ENCODE results near the gene TROAP.
"Not testable (repeated sequence)": the region's sequence is repeated elsewhere in the genome, so short reads cannot be mapped to it uniquely, and the experiment has no call there.

Gene TROAP, protein sequence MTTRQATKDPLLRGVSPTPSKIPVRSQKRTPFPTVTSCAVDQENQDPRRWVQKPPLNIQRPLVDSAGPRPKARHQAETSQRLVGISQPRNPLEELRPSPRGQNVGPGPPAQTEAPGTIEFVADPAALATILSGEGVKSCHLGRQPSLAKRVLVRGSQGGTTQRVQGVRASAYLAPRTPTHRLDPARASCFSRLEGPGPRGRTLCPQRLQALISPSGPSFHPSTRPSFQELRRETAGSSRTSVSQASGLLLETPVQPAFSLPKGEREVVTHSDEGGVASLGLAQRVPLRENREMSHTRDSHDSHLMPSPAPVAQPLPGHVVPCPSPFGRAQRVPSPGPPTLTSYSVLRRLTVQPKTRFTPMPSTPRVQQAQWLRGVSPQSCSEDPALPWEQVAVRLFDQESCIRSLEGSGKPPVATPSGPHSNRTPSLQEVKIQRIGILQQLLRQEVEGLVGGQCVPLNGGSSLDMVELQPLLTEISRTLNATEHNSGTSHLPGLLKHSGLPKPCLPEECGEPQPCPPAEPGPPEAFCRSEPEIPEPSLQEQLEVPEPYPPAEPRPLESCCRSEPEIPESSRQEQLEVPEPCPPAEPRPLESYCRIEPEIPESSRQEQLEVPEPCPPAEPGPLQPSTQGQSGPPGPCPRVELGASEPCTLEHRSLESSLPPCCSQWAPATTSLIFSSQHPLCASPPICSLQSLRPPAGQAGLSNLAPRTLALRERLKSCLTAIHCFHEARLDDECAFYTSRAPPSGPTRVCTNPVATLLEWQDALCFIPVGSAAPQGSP

DNA sequence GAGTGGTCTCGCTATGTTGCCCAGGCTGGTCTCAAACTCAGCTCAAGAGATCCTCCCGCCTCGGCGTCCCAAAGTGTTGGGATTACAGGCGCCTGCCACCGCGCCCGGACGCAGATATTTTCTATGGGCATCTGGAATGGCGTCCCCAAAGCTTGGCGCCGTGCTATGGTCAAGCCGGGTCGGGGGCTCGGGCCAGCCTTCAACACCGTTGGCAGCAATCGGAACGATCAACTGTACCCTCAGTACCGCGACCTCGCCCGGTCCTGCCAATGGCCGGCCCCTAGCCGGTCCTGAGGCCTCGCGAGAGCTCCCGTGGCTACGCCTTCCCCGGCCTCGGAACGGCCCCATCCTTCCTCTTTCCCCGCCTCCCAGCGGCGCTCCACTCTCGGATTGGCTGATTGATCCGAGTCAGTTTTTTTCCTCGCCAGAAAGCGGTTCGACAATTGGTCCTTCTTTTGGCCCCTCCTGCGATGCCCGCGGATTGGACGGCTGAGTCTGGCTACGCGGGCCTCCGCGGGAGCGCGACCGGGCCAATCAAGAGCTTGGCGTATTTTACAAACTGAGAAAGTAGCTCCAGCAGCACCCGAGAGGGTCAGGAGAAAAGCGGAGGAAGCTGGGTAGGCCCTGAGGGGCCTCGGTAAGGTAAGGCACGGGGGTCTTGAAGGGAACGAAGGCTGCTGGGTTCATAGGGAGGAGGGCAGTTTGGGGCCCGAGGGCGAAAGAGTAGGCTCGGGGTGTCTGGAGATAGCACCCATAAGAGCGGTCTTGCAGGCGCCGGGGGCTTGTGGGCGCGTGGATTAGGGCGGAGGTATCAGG, at the start of gene TROAP:
Gene TROAP (plus strand): TSS at position 548 of the 816 bp plus-strand sequence. CDS start 354 bp downstream, outside the sequence.
- peak within 1 kb of the TSS; percentile 97 for H3K4me3 ChIP-seq (ENCODE audit: low read depth, low read length)

DNA sequence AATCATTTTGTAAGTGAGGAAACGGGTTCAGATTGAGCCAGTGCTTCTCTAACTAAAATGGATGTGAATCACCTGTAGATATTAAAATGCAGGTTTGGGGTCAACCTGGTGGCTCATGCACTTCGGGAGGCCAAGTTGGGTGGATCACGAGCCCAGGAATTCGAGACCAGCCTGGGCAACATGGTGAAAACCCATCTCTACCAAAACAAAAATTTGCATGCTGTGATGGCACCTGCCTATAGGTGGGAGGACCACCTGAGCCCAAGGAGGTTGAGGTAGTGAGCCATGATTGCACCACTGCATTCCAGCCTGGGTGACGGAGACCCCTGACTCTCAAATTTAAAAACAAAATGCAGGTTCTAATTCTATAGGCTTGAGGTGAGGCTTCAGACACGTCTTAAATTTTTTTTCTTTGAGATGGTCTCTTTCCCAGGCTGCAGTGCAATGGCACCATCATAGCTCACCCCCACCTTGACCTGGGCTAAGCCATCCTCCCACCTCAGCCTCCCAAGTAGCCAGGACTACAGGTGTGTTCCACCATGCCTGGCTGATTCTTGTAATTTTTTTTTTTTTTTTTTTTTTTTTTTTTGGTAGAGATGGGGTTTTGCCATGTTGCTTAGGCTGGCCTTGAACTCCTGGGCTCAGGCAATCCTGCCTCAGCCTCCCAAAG, 49.2 kb upstream of the TROAP start:
- H3K4me3 ChIP-seq (ENCODE audit: low read depth, low read length): no peak overlapping the region

DNA sequence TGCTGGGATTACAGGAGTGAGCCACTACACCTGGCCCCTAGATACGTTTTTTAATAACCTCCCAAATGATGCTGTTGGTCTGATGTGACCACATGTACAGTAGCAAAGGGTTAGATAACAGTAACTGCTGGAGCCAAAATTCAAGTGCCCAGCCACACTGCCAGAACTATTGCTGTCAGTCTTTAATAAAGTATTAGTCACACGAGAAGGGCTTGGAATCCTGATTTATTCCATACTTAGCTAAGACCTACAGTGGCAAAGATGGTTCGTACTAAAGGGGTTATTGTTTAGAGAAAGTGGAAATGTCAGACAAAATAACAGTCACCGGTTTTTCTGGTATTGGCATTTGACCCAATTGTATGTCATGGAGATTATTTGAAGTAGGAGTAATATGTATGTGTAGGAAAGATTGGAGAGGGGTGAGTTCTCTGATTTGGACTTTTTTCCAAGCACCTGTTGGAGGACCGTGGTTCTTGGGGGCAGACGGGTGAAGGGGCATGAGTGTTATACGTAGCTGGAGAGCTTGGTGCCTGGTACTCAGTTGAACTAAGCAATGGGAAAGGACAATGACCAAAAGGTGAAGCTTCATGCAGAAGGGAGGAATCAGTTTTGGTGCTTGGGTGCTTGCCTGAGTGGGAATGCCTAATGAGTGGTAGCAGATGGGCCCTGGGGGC, 48.5 kb upstream of the TROAP start:
- H3K4me3 ChIP-seq (ENCODE audit: low read depth, low read length): no peak overlapping the region

DNA sequence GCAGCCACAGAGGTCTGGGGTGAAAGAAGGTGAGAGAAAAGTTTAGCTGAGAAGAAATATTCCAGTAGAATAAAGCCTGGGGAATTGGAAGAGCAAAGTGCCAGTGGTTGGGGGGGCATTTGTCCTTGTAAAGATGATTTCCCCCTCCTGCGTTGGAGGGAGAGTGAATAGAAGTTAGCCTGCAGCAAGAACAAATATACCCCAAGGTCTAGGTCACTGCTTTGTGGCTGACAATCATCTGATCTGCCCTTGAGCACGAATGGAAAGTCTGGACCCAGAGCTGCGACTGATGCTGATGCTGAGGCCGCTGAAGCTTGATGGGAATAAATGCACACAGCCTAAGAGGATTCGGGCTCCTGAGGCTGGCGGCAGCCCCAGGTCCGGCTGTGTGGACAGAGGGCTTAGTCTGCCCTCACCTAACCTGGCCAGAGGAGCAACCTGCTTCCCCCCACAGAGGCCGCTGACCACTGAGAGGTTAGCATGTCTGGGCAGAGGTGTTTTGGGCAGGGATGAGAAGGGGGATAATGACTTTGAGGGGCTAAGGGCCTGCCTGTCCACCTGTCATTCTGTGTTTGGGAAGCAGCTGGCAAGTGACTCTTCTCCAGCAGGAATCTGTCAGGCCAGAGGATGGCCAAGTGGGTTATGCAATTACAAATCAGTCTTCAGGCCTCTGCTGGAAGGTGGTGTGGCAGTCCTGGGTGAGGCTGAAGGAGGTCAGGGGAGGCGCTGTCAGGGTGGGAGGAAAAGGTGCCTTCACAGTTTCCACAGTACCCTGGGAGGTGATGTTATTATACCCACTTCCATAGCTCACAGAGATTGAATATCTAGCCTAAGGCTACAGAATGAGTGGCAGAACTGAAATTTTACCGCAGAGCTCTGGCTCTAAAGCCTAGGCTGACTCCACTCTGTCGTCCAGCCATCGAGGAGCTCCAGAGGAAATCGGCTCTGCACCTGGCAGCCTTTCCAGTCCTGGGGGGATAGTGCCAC, 46.5 kb upstream of the TROAP start:
- H3K4me3 ChIP-seq (ENCODE audit: low read depth, low read length): no peak overlapping the region

DNA sequence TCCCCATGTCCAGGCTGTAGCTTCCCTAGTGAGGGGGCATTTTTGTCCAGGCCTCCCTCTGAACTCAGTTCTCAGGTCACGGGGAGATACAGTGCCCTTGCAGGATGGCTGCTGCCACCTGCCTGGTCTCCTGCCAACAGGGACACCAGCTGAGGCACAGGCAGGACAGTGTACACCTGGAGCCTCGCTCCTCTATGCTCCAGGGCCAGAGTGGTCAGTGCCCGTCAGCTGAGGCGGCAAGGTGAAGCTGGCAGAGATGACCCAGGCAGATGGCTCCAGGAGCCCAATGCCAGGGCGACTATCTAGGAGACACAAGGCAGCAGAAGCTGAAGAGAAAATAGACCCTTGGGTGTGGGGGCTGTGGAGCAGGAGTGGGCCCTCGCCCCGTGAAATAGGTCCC, 45.6 kb upstream of the TROAP start:
- no peak overlapping the region for H3K4me3 ChIP-seq (ENCODE audit: low read depth, low read length)

DNA sequence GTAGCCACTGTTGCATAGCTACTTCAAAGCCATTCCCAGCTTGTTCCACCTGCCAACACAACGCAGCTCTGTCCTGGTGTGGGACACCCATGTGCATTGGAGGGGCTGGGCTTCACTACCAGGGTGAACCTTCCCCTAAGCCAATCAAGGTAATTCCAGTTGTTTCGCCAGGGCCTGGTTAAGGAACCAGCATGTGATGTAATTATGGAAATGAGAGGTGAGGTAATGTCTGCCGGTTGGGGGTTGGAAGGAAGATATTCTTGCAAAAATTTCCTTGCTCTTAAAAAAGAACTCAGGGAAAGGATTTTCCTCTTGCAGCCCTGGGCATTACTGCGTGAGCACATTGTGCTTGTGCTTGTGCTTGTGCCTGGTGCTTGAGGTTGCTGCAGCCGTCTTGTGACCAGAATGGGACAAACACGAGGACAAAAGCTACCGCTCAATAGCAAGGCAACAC, 43.3 kb upstream of the TROAP start:
- no peak overlapping the region for H3K4me3 ChIP-seq (ENCODE audit: low read depth, low read length)

DNA sequence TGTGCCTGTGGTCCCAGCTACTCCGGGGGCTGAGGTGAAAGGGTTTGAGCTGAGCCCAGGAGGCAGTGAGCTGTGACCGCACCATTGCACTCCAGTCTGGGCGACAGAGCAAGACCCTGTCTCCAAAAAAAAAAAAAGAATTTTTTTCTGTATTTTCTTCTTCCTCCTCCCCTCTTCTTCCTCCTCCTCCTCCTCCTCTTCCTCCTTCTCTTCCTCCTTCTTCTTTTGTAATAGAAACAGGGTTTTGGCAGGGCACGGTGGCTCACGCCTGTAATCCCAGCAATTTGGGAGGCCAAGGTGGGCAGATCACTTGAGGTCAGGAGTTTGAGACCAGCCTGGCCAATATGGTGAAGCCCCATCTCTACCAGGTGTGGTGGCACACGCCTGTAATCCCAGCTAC, 42.5 kb upstream of the TROAP start:
- not testable (repeated sequence) for H3K4me3 ChIP-seq (ENCODE audit: low read depth, low read length)

DNA sequence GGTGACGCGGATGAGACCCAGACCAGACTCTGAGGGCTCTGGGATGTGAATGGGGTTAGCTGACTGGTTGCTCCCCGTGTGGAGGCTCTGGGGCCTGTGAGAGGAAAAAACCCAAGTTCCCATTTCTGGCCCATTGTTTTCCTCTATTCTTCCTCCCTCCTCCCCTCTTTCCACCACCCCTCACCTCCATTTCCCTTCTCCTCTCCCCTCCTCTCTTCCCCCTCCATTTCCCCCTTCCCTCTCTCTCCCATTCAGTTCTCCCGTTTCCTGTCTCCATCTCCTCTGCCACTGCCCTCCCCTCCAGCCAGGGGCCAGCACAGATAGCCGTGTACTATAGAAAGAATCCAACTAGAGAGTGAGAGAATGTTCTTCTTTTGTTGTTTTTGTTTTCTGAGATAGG, 40.8 kb upstream of the TROAP start:
- H3K4me3 ChIP-seq (ENCODE audit: low read depth, low read length): no peak overlapping the region

DNA sequence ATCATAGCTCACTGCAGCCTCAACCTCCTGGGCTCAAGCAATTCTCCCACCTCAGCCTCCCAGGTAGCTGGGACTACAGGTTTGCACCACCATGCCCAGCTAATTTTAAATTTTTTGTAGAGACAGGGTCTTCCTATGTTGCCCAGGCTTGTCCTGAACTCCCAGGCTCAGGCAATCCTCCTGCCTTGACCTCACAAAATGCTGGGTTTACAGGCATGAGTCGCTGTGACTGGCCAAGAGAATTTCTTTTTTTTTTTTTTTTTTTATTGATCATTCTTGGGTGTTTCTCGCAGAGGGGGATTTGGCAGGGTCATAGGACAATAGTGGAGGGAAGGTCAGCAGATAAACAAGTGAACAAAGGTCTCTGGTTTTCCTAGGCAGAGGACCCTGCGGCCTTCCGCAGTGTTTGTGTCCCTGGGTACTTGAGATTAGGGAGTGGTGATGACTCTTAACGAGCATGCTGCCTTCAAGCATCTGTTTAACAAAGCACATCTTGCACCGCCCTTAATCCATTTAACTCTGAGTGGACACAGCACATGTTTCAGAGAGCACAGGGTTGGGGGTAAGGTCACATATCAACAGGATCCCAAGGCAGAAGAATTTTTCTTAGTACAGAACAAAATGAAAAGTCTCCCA, 40.2 kb upstream of the TROAP start:
- H3K4me3 ChIP-seq (ENCODE audit: low read depth, low read length): not testable (repeated sequence)

DNA sequence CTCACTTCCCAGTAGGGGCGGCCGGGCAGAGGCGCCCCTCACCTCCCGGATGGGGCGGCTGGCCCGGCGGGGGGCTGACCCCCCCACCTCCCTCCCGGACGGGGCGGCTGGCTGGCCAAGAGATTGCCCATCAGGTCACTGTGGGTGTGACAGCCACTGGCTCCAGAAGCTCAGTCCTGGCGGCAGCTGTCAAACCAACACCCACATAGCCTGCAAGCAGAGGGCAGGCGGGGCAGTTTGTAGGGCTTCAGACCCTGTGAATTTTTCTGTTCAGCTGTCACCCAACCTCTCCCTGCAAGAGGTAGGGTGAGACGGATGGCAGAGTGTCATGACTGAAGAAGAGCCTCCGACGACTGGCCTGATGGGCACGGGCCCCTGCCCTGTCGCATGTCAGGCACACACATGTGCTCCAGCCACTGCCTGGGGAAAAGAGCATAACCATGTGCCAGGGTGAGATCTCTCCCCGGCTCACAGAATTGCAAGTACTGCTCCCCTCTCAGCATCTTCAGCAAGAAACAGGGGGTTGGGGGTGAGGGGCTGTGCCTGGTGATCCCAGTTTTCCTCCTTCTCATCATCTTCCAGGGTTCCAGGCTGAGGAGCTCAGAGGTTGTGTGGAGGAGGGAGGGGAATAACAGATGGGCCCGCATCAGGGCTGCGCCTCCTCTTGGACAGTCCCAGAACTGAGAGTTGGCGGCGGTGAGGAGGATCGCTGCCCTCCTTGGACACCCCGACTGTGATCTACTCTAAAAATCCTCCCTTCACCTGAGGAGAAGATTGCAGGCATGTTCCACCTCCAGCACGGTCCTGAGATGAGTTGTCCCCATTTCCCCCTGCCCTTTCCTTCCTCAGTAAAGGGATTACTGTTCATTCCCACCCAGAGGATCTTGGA, 39.3 kb upstream of the TROAP start:
- H3K4me3 ChIP-seq (ENCODE audit: low read depth, low read length): no peak overlapping the region

DNA sequence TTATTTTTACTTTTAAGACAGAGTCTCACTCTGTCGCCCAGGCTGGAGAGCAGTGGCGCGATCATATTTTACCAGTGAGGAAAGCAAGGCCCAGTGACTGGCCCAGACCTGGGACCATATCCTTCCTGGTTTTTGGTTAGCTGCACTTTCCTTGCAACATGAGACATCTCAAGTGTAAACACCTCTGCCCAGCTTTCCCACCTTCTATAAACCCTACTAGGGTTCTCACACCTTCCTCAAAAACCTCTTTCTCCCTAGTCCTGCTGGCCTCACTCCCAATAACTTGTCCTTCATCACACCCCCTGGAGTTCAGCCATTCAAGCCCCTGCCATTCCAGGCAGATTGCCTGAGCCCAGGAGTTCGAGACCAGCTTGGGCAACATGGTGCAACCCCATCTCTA, 38.4 kb upstream of the TROAP start:
- no peak overlapping the region for H3K4me3 ChIP-seq (ENCODE audit: low read depth, low read length)

DNA sequence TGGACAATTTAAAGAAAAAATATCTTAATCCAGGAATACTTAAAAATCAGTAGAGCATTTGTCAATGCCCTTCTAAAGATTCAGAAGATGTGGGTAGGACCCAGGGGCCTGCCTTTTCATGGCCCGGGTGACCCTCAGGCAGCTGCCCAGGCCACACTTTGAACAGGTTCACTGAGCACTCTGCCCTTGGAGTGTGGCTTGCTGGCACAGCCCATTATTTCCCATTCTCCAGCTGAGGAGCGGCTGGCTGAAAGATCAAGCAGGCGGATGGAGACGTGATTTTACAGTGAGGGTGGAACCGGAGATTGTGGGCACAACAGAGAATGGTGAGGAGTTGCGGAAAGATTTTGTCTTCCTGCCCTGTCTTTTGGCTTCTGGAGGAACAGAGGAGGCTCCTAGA, 35.2 kb upstream of the TROAP start:
- H3K4me3 ChIP-seq (ENCODE audit: low read depth, low read length): no peak overlapping the region

DNA sequence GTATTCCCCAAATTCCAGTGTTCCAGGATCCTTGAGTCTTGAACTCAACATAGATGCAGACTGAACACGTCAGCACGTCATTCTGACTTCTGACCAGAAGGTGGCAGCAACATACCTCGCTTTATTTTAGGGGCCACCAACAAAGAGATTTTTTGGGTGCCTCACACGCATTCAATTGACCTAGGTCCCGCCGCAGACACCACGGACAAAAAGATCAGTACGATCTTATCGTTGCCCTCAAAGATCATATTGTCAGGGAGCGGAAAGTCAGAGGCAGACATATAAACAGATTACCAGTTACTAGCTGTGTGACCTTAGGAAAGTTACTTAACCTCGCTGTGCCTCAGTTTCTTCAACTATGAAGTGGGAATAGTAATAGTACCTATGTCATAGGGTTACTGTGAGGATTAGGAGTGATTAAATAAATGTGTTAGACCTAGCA, 34.6 kb upstream of the TROAP start:
- H3K4me3 ChIP-seq (ENCODE audit: low read depth, low read length): no peak overlapping the region

DNA sequence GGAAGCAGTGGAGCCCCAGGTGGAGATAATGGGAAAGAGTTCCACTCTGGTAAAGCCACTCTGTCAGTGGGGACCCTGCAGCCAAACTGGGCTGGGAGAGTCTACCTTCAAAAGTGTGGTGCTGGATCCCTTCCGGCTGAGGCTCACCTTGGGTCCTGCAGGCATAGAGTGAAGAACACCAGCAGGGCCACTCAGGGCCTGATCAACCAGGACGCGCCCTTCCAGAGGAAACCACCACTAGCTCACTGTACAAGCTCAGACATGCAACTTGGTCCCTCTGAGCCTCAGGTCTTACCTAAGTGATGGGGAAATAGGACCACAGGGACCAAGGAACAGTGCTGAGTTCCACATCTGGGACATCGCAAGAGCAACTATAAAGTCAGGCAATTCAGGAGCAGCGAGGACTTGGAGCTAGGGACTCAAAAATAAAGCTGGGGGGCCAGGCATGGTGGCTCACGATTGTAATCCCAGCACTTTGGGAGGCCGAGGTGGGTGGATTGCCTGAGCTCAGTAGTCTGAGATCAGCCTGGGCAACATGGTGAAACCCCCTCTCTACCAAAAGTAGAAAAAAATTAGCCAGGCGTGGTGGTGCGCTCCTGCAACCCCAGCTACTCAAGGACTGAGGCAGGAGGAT, 34.0 kb upstream of the TROAP start:
- no peak overlapping the region for H3K4me3 ChIP-seq (ENCODE audit: low read depth, low read length)

DNA sequence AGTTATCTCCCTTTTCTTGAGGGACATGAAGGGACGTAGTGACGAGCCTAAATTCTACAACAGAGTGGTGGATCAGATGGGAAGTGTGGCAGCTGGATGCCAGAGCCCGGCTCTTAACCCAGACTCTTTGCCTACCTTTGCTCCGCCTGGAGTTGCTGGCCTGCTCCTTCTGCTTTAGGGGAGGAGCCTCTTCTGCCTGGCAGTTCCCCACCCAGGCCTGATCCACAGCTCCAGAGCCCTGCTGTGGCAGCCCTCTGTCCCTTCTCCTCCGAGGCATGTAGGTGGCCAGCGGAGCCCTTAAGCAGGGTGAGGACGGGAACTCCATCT, 30.4 kb upstream of the TROAP start:
- no peak overlapping the region for H3K4me3 ChIP-seq (ENCODE audit: low read depth, low read length)

DNA sequence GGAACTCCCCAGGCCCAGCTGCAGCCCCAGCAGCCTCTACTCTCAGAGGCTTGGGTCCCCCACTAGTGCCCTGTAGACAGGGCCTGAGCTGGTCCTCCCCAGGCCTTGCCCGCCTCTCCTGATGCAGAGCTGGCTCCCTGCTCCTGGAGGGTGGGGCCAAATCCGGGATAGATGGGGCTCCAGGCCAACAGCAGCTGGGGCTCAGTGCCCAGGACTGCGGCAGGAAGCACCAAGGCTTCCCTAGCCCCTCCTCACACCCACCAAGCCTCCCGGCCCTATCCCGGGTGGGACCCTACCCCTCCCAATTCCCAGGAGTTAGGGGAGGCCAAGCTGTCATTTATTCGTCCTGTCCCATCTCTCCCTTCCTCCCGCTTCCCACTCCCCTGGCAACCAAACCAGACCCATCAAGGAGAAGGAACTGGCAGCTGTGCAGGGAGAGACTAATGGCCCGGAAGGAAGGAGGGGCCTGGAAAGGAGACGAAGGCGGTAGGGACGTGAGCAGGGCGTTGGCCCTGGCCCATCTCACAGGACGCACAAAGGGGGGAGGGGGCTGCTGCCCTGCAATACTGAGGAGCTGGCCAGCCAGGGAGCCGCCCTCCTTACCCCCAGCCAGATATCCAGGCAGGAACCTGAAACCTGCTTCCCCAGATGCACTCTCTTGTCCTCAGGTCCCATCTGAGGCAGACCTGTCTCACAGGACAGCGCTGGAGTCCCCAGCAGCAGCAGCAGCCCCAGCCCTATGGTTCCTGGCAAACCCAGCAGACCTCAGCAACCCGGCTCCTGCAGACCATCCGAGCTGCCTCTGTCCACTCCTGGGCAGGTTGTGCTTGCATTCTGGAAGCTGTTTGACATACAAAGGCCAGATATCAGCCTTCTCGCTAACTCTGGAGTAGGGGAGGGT, 29.7 kb upstream of the TROAP start:
- H3K4me3 ChIP-seq (ENCODE audit: low read depth, low read length): no peak overlapping the region
